Limb (tissue), 2 donors: Measurements from ENCODE around the gene TNFAIP8.

Source experiments
- DNase-seq, 2 donors: peaks; one replicate each; pipeline ENCODE4 v3.0.0-alpha.2; 2016; ENCODE audit errors: extremely low spot score in 2 of 2

Gene TNFAIP8

DNA sequence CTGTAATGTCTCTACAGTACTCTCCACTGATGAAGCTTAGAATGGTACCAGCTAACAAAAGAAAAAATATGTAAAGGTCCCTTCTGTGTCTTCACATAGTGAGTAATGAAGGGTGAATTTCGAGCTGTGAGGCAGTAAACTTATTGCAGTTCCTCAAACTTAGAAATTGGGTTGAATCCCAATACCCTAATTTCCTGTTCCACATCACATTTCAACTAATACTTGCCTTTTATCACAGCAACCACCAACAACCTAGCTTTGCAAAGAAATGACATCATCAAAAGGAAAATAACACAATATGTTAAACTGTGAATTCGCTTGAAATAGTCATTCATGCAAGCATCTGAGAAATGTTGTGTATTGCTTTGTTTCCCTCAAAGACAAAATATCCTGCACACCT, 9.4 kb upstream of the TNFAIP8 start:
- DNase-seq = no peak

GRCh38 chr5:119347574-119347973, 8.2 kb upstream of the TNFAIP8 start:
- no peak for DNase-seq

DNA sequence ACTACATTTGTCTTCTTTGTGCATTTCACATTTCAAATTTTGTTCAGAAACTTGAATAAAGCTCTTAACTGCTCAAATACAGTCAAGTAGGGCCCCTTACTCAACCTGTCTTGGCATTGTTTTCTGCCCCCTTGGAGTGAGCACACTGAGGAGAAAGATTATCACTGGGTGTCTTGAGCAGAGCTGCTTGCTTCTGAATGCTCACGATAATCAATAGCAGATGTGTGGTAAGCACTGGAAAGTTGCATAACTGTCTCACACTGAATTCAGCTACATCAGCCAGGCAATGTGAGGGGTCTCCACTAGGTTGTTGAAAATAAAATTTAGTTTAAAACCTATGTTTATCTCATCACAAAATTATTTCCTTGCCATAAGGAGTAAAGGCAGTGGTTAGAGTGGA, 7.8 kb upstream of the TNFAIP8 start:
- DNase-seq = peak in 1 of 2 donors; percentile 46

GRCh38 chr5:119353213-119353612, 2.6 kb upstream of the TNFAIP8 start:
- no peak for DNase-seq

GRCh38 chr5:119353686-119354366, 2.0 kb upstream of the TNFAIP8 start:
- DNase-seq = no peak

- DNase-seq = no peak
These were observed 1.1 kb upstream of the TNFAIP8 start for GRCh38 chr5:119354537-119355243.

- DNase-seq = peak in 1 of 2 donors; percentile 46
These were observed 578 bp upstream of the TNFAIP8 start for GRCh38 chr5:119355244-119355638.

- DNase-seq = no peak
These were observed 881 bp downstream of the TNFAIP8 start for GRCh38 chr5:119356612-119357188.

DNA sequence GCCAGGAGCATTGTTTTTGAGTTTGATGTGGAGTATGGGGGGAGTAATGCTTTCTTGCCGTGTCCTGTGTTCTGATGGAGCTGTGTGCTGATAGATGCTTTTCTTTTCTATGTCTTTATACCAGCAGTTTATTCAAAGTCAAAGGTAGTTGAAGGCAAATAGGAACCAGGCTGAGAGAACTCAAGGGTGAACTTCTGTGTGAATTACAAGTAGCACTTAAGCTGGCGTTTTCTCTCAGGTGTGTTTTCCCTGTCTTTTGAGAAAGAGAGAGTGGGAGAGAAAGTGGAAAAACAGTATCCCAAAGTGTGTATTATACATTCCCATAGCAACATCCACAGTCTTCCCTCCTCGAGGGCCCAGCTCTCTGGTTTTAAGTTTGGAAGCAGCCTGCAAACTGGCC, 1.5 kb downstream of the TNFAIP8 start:
- DNase-seq = no peak

- no peak for DNase-seq
These were observed 2.1 kb downstream of the TNFAIP8 start for GRCh38 chr5:119357808-119358529.

GRCh38 chr5:119358530-119358900, 2.7 kb downstream of the TNFAIP8 start:
- no peak for DNase-seq

DNA sequence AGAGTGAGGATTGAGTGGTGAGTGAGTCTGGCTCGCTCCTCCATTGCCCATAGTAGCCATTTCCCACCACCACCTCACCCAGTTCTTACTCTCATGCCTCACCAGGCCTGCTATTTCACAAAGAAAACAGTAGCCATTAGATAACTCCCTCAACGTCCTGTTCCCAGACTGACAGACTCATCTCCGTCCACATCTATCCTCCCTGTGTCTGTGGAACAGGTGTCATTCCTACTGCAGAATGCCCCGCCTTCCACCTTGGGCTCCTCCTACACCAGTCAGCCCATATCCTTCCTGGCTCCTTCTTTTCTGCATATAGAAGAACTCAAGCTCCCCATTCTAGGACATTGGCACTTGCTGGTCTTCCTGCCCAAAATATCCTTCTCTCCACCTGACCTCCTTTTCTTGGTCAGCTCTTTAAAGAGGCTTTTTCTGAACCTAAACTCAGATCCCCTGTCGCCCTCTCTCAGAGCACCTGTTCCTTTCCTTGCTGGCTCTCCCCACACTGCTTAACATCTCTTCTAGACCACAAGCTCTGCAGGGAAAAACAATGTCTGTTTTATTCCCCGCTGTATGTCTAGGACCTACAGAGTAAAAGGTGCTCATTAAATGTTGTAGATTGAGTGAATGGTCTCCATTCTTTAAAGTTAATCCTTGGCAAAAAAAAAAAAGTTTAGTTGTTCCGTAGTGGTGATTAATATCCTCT, 3.2 kb downstream of the TNFAIP8 start:
- DNase-seq = no peak

DNA sequence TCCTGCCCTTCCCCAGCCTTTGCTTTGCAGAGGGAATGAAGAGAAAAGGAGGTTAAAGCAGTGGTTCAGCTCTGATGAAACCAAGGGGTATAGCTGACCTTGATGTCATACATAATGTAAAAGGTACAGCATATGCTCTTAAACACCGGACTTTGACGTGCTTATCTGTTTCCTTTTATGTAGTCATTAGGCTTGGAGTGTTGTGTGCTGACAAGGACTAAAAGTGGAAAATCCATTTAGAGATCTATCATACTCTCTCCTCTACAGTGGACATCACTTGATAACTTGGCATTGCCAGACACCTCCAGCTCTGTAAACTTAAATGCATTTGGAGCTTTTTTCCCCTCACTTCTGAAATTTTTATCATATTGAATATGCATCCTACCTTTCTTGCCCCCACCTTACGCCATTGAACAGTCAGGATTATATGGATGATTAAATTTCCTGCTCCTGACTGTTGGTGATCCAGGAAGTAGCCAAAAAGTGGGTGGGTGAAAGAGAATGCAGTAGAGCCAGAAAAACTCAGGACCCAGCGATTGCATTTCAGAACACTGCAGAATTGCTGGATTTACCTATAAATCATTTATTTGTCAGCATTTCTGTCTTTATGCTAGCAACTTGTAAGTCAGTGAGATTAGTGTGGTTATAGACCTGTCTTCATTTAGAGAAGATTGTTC, 4.1 kb downstream of the TNFAIP8 start:
- DNase-seq = no peak

DNA sequence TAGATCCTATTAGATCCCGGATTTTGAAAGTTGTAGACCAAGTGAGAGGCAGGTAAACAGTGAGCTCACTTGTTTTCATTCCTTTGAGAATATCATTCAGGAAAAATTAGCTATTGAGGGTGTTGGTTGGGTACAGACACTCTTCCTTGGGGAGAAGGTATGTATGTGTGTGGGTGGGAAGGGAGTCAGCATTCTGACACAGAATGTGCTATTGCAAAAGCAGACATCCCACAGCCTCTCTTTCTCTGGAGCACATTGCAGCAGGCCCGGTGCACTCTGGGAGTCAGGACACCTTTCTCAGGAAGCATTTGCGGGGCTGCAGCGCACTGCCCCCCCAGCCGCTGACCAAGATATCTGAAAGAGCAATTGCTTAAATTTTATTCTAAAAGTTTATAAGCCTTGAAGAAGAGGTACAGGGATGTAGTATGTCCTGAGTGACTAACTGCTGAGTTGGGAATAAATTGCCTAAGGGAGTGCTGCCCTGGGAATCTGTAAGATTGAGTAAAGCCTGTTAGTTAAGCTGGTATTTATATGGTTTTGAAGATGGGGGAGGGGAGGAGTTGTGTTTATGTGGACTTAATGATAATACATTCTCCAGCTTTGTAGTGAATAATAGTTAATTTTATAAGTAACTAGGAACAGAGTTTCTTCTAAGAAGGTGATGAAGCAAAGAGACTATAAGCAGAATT, 5.2 kb downstream of the TNFAIP8 start:
- no peak for DNase-seq

DNA sequence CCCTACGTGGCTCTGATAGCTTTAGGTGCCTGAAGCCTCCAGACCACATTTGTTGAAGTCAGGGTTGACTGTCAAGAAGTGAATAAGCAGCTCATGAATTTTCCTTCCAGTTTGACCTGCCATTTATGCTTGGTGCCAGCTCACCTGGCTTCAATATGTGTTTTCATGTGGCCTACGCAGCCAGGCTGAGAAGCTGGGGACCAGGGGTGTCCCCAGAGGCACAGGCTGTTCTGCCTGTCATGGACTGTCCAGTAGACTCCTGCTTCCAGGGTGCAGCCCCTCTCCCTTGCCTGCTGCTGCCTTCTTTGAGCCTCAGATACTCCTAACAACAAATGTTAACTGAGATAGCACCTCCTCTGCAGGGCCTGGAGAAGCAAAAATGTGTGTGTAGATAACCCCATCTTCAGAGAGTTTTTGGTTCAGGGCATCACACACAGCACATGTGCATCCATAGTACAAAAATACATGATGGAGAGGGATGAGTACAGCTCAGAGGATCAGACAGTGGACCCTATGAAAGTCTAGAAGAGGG, 5.8 kb downstream of the TNFAIP8 start:
- no peak for DNase-seq

- DNase-seq = no peak
These were observed 6.9 kb downstream of the TNFAIP8 start for GRCh38 chr5:119362714-119363113.

DNA sequence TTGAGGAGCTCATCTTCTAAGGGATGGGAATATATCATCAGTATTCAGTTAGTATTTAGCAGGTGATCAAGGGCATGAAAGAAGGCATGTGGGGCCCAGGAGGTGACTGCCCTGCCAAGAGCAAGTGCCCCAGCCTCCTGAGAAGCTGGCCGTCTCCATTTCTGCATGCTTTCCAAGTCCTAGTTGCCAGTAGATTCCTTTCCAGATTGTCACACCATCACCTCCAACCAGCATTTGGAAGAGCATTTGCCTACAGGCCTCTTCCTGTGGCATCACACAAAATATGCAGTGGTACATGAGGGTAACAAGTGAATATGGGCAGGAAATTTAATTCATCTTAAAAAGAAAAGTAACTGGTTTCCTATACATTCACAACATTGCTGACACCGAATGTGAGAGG, 7.5 kb downstream of the TNFAIP8 start:
- DNase-seq = no peak

DNA sequence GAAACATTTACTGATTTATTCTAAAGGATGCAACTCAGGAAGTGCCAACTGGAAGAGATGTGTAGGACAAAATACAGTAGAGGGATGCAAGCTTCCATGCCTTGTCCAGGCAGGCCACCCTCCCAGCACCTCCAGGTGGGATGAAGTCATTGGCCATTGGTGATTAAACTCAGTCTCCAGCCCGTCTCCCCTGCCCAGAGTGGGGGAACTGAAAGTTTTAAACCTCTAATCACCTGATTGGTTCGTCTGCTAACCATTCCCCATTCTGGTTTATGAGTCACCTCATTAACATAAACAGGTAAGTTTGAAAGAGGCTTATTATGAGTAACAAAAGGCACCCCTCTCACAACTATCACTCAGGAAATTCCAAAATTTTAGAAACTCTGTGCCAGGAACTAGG, 8.1 kb downstream of the TNFAIP8 start:
- no peak for DNase-seq

DNA sequence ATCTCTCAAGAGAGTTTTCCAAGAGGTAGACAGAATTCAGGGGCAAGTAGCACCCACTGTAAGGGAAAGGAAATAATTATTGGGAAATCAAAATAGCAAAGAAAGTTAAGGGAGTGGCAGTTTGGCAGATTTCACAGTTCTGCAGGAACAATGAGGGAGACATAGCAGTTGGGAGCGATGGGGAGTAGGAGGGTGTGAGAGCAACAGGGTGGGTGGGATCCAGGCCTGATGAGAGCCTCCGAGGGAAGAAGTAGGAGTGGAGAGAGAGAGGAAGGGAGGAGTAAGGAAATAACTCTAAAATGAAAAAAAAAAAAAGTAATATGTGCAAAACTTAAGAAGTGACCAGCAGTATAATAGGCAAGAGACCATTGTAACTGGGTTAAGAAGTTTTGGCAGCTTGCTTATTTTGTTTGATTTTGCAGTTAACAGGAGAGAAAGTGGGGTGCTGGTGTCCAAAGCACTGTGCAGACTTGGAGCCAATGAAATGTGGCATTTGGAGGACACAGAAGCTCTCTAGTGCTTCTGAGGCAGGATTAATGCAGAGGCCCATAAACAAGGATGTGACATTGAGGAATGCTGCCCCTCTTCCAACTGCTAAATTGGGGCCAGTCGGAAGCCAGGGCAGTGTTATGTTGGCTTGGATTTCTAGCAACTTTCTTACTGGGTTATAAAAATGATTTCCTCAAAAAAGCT, 10.2 kb downstream of the TNFAIP8 start:
- DNase-seq = no peak

DNA sequence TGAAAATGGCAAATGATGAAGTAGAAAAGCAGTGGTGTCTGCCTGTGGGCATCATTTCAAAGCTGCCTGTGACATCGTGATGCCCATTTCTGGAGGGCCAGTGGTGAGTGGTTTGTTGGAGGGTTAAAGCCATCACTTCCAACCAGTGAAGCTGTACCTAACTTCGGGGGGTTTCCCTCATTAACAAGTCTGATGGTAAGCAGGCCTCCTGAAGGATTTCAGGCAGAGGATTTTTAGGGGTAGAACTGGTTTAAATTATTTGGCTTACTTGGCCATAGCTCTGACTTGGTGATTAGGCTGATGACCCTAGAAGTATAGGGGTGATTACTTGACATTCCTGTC, 10.7 kb downstream of the TNFAIP8 start:
- no peak for DNase-seq
